ENCODE measurements around the gene S1PR1.
"Not testable (repeated sequence)": the region's sequence is repeated elsewhere in the genome, so short reads cannot be mapped to it uniquely, and the experiment has no call there.

S1PR1 gene

DNA sequence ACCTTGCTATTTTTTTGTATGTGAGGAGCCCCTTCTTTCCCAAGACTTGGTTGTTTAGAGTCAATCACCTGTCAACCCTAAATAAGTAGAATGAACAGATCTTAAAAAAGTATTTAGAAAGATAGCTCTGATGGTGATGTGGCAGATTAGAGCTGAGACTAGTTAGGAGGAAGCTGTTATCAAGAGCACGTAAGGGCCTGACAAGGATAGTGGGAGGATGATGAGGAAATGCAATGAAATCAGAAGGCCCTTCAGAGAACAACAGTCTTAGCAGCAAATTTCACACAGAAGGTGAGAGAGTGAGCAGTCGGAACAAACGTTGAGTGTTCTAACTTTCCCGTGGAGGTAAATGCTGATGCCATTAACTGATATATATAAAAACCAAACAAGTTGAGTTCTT is 15.9 kb upstream of the S1PR1 start:
- no peak for DNase-seq

DNA sequence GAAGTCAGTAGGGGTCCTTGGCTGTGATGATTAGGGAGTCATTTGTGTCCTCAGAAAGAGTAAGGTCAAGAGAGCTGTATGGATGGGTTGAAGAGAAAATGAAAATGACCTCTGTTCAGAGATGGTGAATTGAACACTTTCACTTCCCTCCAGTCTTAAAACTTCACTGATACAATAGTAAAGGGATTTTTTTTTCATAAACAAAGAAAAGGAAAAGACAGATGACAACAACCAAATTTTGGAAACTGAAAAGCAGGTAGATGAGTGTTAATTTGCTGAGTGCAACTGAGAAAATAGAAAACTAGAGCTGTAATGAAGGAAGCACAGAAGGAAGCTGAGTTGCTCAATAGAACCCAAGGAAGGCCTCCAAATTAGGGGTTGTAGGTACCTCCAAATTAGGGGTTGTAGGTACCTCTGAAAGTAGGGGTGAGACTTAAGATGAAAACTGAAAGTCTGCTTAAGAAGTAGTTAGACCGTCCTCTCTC is 14.8 kb upstream of the S1PR1 start:
- DNase-seq: no peak

DNA sequence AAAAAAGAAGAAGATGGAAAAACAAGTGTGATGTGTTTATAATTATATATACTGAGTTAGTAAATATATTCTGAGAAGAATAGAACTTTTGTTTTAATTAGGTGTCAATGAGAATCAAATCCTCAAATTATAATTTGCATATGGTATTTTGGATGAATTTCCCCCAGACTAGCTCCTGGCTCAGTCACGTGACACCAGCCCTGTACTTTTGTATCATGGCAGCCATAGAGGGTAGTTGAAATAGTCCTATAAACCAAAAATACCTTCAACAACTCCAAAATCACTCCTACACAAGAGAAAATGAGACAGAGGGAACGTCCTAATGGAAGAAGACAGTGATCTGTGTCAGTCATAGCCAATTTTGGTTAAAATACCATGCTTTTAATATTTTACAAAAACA is 9.0 kb upstream of the S1PR1 start:
- no peak for DNase-seq

DNA sequence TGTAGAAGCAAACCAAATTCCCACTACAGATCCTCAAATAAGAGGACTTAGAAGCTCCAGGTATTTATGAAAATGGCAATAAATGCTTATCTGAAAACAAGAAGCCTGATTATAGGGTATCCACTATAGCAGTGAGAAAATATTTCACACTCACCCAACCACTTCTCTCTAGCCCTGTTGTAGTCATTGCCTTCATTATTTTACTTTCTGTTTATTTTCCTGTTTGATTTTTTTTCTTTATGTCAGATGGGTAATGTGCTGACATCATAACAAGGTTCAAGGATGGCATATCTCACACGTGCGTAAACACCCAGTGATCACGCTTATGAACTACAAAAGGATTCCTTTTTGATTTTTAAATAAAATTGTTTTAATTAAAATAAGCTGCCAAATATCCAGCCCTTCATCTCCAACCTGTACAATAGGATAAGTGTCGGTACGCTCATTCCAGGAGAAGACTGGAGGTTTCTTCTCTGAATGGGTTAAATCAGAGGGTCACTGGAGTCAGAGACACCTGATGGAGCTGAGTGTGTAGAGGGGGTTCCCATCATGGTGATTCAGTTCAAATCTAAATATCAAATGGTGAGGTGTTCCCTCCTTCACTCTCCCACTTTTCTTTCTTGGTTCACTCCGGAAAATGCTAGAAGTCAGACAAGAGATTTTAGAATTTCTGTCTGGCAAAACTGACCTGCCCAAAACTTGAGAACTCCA is 8.2 kb upstream of the S1PR1 start:
- DNase-seq: no peak

DNA sequence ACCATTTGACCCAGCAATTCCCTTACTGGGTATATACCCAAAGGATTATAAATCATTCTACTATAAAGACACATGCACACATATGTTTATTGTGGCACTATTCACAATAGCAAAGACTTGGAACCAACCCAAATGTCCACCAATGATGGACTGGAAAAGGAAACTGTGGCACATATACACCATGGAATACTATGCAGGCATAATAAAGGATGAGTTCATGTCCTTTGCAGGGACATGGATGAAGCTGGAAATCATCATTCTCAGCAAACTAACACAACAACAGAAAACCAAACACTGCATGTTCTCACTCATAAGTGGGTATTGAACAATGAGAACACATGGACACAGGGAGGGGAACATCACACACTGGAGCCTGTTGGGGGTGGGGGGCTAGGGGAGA is 4.6 kb upstream of the S1PR1 start:
- not testable (repeated sequence) for DNase-seq

DNA sequence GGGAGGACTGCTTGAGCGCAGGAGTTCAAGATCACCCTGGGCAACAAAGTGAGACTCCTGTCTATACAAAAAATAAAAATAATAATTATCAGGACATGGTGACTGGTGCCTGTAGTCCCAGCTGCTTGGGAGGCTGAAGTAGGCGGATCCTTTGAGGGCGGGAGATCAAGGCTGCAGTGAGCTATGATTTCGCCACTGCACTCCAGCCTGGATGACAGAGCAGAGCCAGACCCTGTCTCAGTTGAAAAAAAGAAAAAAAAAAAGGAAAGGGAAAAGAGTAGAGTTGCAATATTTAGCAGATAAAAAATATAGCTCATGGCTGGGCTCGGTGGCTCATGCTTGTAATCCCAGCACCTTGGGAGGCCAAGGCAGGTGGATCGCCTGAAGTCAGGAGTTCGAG is 3.3 kb upstream of the S1PR1 start:
- DNase-seq: no peak

DNA sequence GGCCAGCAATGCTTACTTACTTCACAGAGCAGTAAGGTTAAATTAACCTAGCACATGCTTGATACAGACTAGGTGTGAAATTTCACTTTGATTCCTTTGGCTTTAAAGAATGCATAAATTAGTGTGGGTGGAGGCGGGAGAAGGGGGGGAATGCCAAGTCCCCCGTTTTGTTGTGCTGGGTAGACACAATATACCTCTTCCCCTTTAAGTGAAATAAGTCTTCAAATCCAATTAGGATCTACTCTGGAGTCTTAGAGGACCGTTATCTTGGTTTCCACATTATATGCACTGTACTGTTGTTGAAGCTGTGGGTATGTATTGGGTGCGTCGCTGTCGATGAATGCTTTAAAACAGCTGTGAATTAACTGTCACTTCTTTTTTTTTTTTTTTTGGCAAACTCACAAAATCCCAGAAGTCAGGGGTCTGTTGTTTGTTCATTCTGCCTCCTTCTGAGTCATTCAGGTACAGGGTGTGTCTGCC is 1.6 kb upstream of the S1PR1 start:
- no peak for DNase-seq

DNA sequence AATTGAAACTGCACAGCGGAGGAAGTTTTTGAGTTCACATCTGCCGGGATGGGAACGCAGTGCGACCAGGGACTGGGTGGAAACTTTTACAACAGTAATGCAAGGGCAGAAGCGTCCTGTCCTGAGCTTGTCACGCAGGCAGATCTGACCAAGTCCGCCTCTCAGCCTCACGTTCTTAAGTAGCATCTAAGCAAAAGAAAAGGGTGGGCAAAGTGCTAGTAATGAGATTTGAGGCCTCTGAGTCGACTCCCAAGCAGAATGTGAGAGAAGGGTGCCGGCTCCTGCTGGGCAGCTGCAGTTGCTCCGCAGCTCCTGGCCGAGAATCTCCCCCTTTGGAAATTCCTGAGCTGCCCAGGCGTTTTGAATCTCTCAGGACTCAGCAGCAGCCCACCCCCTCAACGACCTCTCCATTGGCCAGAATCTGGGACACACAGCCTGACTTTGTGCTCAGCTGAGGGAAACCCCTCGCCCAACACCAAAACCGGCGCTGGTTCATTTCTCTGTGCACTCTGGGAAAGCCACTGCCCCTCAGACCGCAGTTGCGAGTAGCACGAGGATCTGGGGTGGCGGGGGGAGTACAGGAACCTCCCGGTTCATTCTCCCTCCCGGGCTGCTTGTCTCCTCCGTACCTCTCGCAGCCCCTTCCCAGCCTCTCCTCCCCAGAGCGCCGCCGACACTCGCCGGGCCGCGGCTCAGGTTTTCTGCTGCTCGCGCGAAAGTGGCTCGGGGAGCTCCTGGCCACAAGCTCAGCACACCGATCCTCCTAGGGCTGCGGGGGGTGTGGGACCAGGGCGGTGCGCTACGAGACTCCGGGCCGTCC is 913 bp upstream of the S1PR1 start:
- DNase-seq: no peak

DNA sequence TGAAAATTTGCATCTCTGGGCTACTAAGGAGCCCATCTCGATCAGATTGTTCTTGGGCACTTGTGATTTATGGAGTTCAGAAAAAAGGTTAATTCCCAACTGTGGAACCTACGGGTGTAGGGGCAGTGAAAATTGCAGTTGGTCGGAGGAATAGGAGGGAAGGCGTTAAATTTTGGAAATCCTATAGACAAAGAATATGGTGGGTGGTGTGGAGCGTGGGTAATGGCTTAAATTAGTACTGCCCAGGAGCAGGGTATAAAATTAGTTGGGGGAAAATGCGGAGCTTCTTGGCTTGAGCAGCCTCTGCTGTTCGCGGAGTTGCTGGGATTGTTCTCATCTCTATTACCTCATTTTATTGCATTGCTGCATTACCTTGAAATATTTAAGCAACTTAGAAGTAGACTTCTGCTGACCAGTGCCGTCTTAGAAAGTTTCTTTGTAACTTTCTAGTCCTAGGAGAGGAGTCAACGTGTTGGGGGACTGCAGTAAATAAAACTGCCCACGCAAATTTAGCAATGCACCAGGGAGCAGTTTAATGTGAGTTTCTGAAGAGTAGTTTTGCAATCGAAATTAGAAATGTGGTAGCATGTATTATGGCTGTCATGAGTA is 514 bp downstream of the S1PR1 start:
- no peak for DNase-seq

DNA sequence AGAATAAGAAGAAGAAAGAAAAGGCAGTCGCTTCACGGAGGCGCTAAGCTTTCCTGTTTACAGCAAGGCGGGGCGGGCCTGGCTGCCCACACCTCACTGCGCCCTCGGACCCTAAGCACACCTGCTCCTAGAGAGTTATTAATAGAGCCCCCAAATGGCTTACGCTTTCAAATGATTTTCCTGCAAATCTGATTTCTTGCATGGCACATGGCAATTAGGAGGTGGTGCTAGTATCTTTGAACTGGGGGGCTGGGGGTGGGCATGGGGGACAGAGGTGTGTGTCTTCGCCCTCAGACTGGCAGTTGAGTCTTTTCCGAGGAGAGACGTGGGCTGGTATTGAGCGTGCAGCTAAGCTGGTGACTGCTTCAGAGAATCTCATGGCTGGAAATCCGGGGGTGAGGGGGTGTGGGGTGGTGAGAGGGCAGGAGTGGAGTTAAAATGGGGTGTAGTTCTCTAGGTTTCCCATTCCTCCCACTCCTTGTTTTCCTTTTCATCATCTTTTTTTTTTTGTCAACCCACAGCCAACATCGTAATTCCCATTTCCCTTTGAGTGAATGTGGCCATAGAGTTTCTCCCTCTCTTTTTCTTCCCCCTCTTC is 1.3 kb downstream of the S1PR1 start:
- DNase-seq: no peak

DNA sequence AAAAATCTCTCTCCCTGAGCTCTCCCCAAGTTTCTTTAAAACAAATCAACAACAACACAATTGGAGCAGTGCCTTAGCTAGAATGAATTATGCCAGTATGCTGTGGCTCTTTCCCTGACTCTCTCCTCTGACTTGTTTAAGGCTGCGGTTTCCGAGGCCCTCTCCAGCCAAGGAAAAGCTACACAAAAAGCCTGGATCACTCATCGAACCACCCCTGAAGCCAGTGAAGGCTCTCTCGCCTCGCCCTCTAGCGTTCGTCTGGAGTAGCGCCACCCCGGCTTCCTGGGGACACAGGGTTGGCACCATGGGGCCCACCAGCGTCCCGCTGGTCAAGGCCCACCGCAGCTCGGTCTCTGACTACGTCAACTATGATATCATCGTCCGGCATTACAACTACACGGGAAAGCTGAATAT is 1.9 kb downstream of the S1PR1 start:
- DNase-seq: peak; percentile 36

DNA sequence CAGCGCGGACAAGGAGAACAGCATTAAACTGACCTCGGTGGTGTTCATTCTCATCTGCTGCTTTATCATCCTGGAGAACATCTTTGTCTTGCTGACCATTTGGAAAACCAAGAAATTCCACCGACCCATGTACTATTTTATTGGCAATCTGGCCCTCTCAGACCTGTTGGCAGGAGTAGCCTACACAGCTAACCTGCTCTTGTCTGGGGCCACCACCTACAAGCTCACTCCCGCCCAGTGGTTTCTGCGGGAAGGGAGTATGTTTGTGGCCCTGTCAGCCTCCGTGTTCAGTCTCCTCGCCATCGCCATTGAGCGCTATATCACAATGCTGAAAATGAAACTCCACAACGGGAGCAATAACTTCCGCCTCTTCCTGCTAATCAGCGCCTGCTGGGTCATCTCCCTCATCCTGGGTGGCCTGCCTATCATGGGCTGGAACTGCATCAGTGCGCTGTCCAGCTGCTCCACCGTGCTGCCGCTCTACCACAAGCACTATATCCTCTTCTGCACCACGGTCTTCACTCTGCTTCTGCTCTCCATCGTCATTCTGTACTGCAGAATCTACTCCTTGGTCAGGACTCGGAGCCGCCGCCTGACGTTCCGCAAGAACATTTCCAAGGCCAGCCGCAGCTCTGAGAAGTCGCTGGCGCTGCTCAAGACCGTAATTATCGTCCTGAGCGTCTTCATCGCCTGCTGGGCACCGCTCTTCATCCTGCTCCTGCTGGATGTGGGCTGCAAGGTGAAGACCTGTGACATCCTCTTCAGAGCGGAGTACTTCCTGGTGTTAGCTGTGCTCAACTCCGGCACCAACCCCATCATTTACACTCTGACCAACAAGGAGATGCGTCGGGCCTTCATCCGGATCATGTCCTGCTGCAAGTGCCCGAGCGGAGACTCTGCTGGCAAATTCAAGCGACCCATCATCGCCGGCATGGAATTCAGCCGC is 2.5 kb downstream of the S1PR1 start:
- DNase-seq: no peak

DNA sequence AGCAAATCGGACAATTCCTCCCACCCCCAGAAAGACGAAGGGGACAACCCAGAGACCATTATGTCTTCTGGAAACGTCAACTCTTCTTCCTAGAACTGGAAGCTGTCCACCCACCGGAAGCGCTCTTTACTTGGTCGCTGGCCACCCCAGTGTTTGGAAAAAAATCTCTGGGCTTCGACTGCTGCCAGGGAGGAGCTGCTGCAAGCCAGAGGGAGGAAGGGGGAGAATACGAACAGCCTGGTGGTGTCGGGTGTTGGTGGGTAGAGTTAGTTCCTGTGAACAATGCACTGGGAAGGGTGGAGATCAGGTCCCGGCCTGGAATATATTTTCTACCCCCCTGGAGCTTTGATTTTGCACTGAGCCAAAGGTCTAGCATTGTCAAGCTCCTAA is 3.2 kb downstream of the S1PR1 start:
- DNase-seq: no peak

DNA sequence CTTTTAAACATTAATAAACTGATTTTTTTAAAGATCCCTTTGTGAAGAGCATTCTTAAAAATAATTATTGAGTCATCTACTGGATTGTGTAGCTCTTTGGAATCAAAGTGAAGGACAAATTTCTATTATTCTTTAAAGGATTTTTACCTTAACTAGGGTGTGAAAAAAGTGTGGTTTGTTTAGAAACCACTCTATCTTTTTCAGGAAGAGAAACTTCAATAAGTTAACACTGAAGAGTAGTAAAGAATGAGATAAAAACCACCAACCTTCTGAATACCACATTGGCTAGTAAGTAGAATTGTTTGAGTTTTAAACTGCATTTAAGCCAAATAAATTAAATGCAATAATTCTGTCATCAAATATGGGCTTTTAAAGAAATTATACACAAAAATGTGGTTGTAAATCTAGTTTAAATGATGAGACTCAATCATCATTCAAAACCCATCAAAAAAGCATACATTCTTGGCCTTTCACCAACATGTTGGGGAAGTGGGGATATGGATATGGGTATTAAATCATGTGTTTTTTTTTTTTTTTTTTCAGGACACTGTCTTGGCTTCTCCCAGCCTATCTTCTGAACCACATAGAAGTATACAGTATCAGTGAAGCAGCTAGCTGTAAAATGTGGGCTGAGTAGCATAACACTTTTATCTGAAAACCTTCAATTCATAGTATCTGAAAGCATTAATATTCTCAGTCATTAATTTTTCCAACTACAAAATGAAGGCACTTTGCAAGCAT is 4.8 kb downstream of the S1PR1 start:
- DNase-seq: no peak

DNA sequence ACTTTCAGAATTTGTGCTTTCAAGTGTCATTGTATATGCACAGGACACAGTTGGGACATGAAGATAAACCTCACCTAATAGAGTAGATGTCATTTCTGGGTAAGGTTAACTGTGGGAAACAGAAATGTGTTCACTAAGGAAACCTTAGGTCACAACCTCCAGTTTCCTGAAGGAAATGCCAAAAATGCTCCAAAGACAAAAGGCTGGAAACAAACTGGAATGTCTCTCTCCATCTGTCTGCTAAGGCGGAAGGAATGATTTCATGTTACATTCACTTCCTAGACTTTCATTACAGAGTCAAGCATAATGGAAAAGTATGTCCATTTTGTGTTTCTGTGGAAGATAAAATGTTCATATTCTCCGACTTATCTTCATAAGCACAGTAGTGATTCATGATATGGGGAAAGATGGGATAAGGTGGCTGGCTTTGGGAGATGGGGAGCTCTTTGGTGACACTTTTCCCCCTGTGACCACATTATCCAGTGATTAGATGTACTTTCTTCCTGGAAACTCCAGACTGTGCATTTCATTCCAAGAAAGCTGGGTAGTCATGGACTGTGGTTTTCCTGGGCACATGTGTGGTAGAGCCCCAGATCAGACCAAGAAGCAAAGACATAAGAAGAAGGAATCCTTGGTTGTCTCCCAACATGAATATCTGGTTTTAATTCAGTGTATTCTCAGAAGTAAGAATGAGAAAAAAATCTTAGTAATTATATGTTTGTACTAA is 5.7 kb downstream of the S1PR1 start:
- no peak for DNase-seq

DNA sequence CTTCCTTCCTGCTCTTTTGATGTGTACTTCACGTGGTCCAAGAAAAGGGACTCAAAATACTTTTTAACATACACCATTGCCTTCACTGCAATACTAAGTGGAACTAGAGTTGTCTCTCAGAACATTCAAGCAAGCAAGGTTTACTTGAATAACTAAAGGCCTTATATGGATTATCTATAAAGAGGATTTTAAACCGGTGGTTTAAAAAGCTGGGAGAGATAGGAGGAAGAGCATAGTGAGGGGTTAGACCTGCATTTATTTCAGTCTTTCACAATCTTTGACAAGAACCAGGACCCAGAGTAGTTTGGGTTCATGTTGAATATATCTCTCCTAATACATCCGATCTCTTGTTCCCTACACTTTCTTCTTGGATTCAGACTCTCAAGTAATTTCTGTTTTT is 6.9 kb downstream of the S1PR1 start:
- no peak for DNase-seq

DNA sequence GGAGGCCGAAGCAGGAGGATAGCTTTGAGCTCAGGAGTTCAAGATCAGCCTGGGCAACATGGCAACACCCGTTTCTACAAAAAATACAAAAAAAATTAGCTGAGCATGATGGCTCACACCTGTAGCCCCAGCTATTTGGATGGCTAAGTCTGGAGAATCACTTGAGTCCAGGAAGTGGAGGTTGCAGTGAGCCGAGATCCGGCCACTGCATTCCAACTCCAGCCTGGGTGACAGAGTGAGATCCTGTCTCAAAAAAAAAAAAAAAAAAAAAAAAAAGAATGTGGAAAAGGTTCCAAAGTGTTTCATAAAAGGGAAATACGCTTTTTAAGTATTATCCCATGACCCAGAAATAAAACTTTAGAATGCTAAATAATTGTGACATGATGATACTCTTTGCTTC is 8.0 kb downstream of the S1PR1 start:
- no peak for DNase-seq

DNA sequence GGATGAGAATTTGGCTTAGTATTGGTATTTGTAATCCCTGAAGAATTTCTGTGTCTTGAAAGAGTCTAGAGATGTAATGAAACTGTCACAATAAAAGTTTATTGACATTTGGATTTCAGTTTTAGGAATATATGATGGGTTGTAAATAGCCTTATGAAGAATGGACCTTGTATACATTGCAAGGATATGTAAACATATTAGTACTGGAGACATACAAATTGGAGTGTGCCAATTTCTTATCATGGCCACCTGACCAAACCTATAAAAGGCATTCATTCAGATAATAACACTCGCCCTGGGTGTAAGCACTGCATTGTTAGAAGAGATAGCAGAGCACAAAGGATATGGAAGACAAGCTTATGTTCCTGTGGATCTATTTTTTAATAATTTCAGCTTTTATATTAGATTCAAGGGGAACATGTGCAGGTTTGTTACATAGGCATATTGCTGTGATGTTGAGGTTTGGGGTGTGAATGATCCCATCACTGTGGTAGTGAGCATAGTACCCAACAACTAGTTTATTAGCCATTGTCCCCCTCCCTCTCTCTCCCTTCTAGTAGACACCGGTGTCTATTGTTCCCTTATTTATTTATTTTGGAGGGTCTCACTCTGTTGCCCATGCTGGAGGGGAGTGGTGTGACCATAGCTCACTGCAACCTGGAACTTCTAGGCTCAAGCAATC is 8.6 kb downstream of the S1PR1 start:
- DNase-seq: no peak

DNA sequence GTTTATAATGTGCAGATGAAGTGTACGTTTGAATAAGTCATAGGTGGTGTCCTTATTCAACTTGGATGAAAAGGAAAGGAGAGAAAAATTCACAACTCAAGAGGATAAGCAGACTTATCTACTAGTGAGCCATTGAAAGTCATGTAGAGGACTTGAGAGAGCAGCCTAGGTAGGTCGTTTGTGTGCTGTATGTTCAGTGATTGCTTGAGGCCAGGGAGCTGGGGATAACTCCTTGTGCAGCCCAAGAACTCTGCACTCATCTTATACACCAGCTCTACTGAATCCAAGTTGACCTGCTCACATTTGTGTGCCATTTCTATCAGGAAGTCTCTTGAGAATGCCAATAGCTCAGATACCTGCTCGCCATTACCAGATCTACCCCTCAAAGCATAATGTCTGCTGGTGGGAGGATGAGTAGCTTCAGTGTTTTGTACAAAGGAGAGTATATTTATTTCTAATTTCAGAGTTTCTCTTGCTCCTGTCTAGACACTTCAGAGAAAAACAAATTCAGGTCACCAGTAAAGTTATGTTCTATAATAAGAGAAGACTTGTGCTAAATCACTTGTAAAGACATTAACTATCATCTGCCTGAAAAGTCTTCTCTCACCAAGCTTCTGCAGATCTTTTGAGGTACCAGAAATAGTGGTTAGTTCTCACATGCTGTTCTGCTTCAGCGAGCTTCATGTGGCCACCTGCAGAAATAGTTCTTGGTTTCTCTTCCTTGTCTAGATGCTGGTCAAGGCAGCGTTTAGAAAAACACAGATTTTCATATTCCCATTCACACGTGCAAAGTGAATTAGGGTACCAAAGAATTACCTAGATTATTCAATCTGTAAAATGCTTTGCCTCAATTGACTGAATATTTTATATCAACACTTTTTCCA is 10.8 kb downstream of the S1PR1 start:
- DNase-seq: no peak

All from DMS 273 treated with DMSO at 0.1 percent for 48 hours (cell line).